Glomerular endothelial cell (primary cell): ENCODE results near the gene ENTPD3. TPM values are rescaled to one million over a fixed set of nuclear protein-coding genes. Genes with fewer than 3 reads are reported as not detected.
A peak's percentile ranks its signal among the peaks of the same experiment; 100 is the strongest.

Experiments
- DNase-seq: peaks from one replicate; pipeline ENCODE4 v3.0.0-alpha.2; 2011; ENCODE audit warnings: low read depth, low spot score; ENCODE audit errors: extremely low read depth
- total RNA-seq: library from RNA; depleted of rRNA; stranded (reverse); fragments of >200 nt; gene quantifications from 2 replicates; pipeline ENCODE4 v1.2.3, GENCODE V29; 2015

ENTPD3 gene
- total RNA-seq, 1 donor from 2014 or later, result not detected

DNA sequence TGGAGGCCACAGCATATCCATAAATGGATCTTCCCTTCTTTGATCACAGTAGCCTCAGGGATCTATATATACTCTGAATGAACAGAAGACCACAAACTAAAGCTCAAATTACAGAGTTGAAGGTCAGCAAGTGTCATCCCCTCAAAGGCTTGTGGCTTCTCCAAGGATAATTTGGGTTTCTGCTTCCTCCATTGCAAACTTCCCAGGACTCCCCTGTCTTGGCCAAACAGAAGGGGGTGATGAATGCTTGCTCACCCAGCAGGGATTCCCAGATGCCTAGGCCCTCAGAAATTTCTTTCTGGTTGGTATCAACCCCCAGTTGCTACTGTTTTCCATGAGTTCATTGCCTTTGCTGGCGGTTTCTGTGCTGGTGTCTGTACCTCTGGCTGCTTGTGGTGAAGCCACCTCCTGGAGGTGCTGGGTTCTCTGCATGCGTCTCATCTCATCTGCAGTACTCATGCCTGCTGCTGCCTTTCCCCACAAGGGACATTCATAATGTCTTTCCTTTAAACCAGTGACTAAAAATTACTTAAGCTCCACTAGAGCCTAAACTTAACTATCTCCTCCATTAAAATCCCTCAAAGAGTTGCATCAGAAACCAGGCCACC, 17.7 kb downstream of the ENTPD3 start:
- no peak for DNase-seq

DNA sequence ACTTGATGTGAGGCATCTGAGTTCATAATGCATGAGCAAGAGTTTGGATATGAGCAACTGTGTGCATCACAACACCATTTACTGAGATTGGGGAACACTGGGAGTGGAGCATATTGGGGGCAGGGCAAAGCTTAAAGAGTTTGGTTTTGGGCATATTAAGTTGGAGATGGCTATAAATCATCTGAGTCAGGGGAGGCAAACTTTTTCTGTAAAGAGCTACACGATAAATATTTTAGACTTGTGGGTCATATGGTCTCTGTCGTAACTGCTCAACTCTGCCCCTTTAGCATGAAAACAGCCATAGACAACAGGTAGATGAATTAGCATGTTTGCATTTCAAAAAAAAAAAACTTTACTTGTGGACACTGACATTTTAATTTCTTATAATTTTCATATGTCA, 20.0 kb downstream of the ENTPD3 start:
- no peak for DNase-seq

DNA sequence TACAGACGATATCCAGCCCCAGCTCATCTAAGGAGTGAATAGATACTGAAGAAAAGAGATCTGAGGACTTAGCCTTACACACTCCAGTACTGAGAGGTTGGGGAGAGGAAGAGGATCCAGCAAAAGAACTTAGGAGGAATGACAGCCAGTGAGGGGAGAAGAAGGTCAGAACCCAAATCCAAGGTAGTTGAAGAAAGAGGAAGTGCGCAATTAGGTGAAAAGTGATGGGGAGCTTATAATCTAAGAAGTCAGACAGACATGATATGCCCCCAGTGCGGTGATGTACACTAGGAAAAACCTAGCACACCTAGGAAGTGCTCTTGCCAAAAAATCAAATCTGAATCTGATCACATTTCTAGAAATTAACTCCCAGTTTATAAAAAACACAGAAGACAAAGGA, 20.6 kb downstream of the ENTPD3 start:
- DNase-seq, result no peak

DNA sequence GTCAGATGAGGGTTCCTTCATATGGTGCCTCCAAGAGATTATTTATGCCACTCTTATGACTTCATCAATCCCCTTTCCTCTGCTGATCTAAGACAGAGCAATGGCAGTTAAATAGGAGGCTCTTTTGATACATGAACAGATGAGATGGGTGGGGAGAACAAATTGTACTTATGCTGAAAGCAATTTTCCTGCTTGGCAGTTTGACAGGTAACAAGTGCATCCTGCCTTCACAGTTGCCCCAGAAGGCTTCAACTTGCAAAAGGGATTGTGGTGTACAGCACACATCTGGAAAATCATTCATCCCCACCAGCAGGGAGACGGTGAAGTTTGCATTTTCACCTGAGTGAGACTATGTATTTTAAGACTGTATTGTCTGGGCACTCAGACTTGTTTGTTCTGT, 27.3 kb downstream of the ENTPD3 start:
- no peak for DNase-seq

DNA sequence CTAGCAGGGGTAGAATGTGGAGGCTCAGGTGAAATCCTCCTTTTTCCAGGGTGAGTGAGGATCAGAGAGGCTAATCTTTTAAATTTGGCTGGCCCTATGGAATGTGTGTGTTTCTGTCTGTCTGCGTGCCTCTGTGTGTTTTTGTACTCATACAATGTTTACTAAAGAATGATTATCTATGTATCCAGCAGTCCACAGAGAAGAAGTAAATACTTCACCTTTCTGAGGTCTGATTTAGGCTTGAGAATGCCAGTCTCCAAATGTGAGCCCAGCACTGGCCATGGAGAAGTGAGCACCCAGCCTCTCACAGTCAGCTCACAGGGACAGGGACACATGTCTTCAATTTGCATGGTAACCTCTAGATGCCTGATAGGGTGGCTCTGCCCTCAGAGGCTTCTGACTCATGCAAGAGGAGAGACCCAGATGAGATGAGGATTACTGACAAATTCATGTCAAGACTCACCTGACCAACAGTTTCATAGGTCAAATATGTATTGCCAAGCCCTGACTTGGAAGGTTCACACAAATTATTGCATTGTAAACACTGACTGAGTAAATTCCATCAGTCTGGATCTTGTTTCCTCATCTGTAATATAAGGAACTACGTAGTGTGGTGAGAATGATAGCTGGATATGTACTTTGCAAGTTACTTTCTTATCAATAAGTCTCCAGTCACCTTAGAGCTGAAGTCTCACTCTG, 31.0 kb downstream of the ENTPD3 start:
- DNase-seq, result no peak

DNA sequence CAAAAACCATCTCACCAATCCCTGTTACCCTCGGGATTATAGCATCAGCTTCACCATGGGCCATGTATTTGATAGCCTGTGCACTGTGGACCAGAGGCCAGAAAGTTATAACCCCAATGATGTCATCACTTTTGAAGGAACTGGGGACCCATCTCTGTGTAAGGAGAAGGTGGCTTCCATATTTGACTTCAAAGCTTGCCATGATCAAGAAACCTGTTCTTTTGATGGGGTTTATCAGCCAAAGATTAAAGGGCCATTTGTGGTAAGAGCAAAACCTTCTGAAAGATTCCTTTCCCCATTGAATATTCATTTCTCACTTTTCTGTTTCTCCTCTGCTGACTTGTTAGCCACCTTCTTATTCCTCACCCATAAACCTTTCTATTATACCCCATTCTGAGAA, 35.9 kb downstream of the ENTPD3 start:
- no peak for DNase-seq

DNA sequence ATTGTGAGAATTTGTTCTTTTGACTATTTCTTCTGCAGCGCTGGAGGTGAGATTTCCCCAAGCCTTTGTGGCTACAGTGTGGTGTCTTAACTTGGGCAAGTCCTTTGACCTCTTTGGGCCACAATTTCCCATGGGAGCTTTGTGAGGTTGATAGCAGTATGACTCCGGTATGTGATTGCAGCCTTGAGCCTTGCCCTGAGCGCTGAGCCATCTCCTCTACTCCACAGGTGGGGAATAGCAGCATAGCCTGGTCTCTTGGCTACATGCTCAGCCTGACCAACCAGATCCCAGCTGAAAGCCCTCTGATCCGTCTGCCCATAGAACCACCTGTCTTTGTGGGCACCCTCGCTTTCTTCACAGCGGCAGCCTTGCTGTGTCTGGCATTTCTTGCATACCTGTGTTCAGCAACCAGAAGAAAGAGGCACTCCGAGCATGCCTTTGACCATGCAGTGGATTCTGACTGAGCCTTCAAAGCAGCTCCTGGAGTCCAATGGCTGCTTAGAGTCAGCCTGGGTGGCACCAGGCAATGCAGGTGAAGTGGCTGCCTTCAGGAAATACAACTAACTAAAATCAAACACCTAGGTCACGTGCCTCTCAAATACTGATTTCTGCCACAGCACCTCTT, 40.2 kb downstream of the ENTPD3 start:
- no peak for DNase-seq

DNA sequence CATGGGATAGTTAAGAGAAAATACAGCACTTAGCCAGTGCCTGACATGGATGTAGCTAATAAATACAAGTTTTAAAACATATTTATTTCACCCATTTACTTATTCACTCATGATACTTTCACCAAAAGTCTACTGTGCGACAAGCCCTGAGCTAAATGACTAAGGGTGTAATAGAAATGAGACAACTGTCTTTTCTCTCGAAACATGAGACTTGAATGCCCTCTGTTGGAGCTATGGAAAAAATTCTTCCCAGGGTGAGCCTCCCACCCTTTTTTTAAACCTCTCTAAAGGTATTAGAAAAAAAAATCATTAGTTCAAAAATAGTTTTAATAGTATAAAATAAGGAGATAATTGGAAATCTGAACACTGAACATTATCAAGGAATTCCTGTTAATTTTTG, 45.8 kb downstream of the ENTPD3 start:
- DNase-seq, result no peak

DNA sequence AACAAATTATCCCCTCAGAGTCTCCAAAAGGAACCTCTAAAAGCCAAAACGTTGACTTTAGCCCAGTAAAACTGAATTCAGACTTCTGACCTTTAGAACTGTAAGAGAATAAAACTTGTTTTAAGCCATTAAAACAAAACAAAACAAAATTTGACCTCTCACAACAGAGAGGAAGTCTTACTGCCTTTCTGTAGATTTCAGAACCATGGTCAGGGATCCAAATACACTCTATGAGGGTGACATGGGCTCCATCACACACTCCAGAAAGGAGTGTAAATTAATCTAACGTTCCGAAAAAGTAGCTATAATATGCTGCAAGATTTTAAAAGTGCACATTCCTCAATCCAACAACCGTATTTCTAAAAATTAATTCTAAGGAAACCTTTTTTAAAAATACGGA, 50.9 kb downstream of the ENTPD3 start:
- DNase-seq, result no peak

DNA sequence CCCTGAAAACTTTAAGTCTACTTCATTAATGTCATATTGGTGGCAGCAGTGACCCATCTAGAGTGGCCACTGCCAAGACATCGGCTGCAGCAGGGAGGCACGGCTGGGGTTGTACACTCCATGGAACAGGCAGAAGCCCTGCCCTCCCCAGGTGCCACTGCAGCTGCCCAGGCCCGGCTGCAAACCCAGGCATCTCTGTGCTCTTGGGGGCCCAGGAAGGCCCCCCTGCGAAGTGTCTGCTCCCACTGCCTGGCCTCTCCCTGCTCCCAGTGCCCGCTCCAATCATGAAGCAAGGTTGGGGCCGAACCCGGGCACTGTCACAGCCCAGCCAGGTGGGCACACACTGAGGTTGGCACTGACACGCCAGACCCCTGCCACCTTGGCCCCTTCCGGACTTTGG, 58.1 kb downstream of the ENTPD3 start:
- no peak for DNase-seq

DNA sequence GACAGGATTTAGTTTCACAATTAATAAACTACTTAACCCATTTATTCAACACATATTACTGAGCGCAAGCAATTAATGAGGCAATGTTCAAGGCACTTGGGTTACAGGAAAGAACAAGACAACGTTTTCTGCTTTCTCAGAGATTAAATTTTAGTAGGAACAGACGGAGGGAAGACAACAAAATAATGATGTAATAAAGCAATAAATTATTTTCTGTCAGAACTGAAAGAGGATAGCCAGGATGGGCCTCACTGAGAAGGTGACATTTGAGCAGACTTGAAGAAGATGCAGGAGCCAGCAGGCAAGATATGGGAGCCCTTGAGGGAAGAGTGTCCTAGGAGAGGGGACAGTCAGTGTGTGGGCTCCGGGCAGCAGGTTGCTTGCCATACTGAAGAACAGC, 58.9 kb downstream of the ENTPD3 start:
- DNase-seq, result no peak

DNA sequence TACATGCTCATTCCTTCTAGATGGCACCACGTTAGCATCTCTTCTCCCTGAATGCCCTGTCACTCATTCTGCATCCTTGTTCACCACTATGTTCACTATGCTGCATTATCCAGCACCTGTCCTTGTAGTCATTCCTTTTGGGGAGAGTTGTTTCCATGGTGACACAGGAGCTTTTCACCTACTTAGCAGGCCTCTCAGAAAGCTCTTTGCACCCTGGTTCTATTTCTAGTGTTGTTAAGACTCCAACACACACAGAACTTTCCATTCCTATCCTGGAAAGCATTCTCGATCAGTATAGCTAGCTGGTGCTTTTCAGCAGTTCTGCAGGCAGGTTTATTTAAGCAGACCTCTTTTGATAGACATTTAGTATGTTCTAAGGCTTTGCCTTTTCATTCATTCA, 63.5 kb downstream of the ENTPD3 start:
- no peak for DNase-seq

DNA sequence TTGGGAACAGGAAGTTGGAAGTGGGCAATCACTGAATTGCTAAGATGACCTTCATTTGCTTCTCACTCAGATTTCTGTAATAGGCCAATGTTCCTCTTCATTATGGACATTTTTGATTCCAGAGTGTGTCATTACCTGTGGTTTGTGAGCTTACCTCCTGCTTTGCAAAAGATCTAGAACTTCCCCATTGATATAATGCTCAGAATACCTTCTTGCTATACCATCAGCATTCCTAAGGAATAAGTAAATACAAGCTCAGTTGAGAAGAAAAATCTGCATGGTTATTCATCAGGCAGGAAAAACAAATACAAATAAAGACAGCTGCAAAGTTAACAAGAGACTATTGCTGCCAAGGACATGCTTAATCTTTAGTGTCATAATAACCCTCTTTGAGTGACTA, 64.6 kb downstream of the ENTPD3 start:
- no peak for DNase-seq

DNA sequence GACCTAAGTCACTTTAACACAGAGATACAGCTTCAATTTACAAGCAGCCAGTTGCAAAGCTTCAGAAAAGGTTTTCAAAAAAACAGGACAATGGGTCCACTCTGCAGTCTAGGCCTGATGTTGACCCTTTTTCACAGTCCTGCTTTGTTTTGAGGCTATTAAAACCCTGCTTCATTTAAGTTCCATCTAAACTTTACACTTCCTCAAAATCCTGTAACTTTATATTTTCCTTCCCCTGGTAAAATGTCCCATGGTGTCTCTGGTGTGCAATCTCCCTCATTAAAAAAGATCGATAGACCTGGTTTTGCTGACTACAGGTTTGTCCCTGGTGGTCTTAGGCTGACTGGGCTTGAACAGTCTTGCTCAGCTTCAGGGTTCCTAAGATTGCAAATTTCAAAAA, 65.1 kb downstream of the ENTPD3 start:
- no peak for DNase-seq

DNA sequence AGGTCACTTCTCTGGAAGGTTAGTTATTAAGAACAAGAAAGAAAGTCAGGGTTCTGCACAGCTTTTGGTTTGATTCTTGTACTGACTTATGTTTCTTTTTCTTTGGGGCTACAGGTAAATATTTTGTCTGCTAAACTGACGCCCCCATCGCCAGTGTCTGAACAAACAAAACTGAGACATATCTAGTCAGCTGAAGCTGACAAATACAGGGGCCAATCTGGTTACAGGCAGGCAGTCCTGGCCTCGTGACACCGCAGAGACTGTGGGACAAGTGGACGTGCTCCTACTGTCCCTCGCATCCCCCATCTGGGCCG, 65.5 kb downstream of the ENTPD3 start:
- DNase-seq, result no peak

DNA sequence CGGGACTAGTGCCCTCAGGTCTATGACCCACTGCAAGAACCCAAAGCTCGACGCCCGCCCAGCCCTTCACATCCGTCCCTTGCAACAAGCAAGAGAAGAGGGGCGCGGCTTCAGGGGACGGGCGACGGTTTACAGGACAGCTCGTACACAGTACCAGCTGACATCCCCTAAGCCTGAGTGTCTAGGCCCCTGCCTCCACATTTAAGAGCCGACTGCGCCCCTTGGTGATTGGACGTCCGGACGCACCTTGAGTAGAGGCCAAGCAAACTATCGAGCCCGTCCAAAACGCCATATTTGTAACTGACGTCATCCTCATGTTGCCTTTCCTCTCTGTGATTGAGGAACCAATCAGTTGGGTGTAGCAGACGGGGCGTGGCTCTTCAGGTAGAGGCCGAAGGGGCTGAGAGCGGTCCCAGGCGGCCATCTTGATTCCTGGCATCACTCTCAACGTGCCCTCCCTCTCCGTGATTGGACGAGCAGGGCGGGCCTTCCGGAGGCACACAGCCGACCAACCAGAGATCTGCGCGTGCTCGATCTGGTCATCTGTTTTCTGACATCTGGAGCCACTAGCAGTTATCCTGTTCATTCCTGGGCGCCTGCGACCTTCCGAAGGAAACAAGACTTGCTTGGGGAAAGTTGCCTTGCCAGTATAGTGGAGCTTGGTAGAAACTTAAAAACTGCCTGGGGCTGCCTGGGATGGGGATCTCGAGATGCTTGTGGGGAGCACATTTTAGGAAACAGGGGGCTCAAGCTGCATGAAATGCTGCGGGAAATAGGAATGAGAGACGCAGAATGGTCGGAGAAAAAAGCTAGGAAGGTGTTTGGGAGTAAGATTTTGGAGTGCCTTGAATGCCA, 66.1 kb downstream of the ENTPD3 start:
- DNase-seq, result peak; percentile 91

DNA sequence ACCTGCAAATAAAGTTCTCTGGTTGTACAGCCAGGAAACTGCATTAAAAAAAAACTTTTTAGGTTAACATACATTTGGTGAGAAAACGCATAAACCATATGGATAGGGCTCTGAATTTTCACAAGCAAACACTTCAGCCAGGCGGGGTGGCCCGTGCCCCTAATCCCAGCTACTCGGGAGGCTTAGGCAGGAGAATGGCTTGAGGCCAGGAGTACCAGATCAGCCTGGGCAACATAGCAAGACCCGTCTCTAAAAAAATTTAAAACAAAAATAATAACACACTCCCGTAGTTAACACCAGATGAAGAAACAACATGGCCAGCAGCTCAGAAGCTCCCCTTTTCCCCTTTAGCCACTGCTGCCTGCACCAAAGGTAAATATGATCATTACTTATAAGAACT, 66.9 kb downstream of the ENTPD3 start:
- DNase-seq, result no peak

DNA sequence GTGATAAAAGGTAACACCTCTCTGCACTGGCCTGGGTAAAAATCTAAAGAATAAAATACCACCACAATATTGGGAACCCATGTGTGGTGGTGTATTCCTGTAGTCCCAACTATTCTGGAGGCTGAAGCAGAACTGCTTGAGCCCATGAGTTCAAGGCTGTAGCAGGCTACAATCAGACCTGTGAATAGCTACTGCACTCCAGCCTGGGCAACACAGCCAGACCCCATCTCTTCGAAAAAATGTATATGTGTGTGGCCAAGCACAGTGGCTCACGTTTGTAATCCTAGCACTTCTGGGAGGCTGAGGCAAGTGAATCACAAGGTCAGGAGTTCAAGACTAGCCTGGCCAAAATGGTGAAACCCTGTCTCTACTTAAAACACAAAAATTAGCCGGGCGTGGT, 68.3 kb downstream of the ENTPD3 start:
- DNase-seq, result no peak

DNA sequence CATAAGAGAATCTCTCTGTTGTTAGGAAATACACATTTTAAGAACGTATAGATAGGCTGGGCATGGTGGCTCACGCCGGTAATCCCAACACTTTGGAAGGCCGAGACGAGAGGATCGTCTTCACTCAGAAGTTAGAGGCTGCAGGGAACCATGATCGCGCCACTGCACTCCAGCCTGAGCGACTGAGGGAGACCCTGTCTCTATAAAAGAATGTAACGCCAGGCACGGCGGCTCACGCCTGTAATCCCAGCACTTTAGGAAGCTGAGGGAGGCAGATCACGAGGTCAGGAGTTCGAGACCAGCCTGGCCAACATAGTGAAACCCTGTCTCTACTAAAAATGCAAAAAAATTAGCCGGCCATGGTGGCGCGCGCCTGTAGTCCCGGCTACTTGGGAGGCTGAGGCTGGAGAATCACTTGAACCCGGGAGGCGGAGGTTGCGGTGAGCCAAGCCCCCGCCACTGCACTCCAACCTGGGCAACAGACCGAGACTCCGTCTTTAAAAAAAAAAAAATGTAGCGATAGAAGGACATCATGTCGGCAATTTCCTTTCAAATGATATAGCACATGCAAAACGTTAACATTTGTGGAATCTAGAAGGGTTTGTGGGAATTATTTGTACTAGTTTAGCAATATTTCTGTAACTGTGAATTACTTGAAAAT, 69.4 kb downstream of the ENTPD3 start:
- no peak for DNase-seq

DNA sequence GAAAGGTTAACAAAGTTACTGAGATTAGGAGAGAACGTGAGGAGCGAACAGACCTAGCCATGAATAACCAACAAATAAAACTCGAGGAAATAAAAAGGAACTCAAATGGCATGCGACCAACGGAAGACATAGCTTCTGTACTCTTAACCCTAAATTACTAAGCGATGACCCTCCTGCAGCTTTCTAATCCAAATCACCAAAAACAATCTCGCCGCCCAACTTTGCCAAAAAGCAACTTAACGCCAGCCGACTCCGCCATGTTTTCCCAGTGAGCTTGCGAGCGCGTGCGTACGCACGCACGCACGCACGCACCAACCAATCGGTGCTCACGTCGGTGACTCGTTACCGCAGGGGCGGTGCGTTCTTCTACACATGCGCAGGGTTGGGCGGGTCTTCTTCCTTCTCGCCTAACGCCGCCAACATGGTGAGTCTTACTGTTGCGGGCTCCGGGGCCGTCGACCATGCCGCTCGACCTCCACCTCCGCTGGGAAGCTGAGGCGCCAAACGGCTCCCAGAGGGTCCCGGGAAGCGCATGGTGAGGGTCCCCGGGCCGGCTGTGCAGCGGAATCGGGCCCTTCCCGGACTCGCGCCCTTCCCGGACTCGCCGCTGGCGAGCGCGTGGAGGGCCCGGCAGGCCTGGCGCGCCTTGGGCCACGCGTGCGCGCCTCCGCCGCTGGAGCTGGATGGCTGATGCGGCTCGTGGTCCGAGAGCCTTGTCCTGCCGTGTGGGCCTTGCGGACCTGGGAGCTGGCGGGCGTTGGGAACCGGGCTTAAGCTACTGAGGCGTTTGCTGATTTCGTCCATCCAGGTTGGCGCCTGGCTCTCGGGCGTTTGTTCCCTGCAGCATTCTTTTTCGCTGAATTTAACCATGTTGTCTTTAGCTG, 70.2 kb downstream of the ENTPD3 start, which contains the start of gene RPL14:
RPL14 (plus strand) TSS at position 400 of the 884 bp plus-strand sequence; CDS start at position 533, 133 bp downstream.
- DNase-seq, result peak; percentile 61
